ENCODE results near the gene SEPTIN1. TPM values are rescaled to one million over a fixed set of nuclear protein-coding genes. Genes with fewer than 3 reads are reported as not detected.
A peak's percentile ranks its signal among the peaks of the same experiment; 100 is the strongest.

The SEPTIN1 gene
- total RNA-seq, 1 experiment from 2014 or later, result 3.4 TPM

- H3K4me3 ChIP-seq (replicated peaks in 1 of 2; ENCODE audit: low read depth in 1 of 2, low read length in 2 of 2), result peak overlapping the region; percentile 79 to 87
- POLR2A ChIA-PET, result no interaction called here
- H3K9me3 ChIP-seq (ENCODE audit: control insufficient read depth in 1 of 2, insufficient read depth in 1 of 2, low read depth in 1 of 2, low read length in 2 of 2), result no peaks in the 10 kb centered on the region
- no TSS peak for BruUV-seq (replicated peaks)
- peak overlapping the region; percentile 92 for H3K4me2 ChIP-seq (ENCODE audit: low read length)
- CTCF ChIA-PET, result no interaction called here
- ATAC-seq (no peak), DNase-seq (ENCODE audit: low read depth, low spot score) (no peak)
- no peak for TF ChIP-seq EZH2phosphoT487 (IDR thresholded peaks at IDR 0.05; ENCODE audit: borderline replicate concordance)
- TF ChIP-seq SIN3A (IDR thresholded peaks at IDR 0.05; ENCODE audit: low read depth), result no peak
- TF ChIP-seq POLR2AphosphoS5 (IDR thresholded peaks at IDR 0.05; ENCODE audit: low read depth, low read length), result no peak
- TF ChIP-seq EZH2 (IDR thresholded peaks at IDR 0.05), result no peak
- no peak for TF ChIP-seq CBX3 (IDR thresholded peaks at IDR 0.05; ENCODE audit: low read depth)
- no peak for TF ChIP-seq YY1 (IDR thresholded peaks at IDR 0.05; ENCODE audit: extremely low read depth, insufficient replicate concordance, low read depth, low read length)
- TF ChIP-seq SP1 (IDR thresholded peaks at IDR 0.05; ENCODE audit: low read depth), result no peak
- TF ChIP-seq TCF7L2 (IDR thresholded peaks at IDR 0.05; ENCODE audit: borderline replicate concordance, extremely low read depth, insufficient read depth, insufficient read length), result no peak
- no peak for TF ChIP-seq CEBPB (IDR thresholded peaks at IDR 0.05; ENCODE audit: low read depth)
- no peak for TF ChIP-seq ZFX (IDR thresholded peaks at IDR 0.05)
- TF ChIP-seq, protein P1, sequence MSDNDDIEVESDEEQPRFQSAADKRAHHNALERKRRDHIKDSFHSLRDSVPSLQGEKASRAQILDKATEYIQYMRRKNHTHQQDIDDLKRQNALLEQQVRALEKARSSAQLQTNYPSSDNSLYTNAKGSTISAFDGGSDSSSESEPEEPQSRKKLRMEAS (IDR thresholded peaks at IDR 0.05), result no peak
- no peak overlapping the region for H3K27ac ChIP-seq (ENCODE audit: low read depth, low read length)
- H3K36me3 ChIP-seq (ENCODE audit: control insufficient read depth in 1 of 2, insufficient read depth in 2 of 2, low read length in 2 of 2), result peaks cover 14 to 16% of the 10 kb centered on the region in 2 experiments
- H4K20me1 ChIP-seq (ENCODE audit: insufficient read depth), result no peaks in the 10 kb centered on the region
- no peak overlapping the region for H2AFZ ChIP-seq (ENCODE audit: low read depth, low read length, poor library complexity, severe bottlenecking)
- intact Hi-C loops (cut with micrococcal nuclease), result no loop called here
- peaks cover 18 to 30% of the 10 kb centered on the region in 2 experiments for H3K4me1 ChIP-seq (ENCODE audit: control insufficient read depth in 1 of 2, insufficient read depth in 2 of 2, low read length in 2 of 2)
- RAD21 ChIA-PET (ENCODE audit: low non-redundant PET in 1 of 2, low total read pairs in 2 of 2, uncharacterized antibody in 2 of 2, unreplicated experiment in 2 of 2), result no interaction called here
- H3K27me3 ChIP-seq (ENCODE audit: insufficient read depth, low read length), result no peaks in the 10 kb centered on the region
- peaks cover 65% of the 10 kb centered on the region for H3K79me2 ChIP-seq (ENCODE audit: insufficient read depth, low read length)
- no peaks in the 10 kb centered on the region for H3K9me2 ChIP-seq (ENCODE audit: insufficient read depth)
- peak overlapping the region; percentile 82 for H3K9ac ChIP-seq (ENCODE audit: low read length)
These were observed 14.1 kb downstream of the SEPTIN1 start for GRCh38 chr16:30368122-30368791.

Measured in HCT116 (cell line).